NCI-H345 (cell line): ENCODE data around the gene TMEM178B.
"Not testable (repeated sequence)": the region's sequence is repeated elsewhere in the genome, so short reads cannot be mapped to it uniquely, and the experiment has no call there.

ENCODE experiments used
- DNase-seq: peaks from one replicate; lab custom pipeline; 2025; lab: John Stamatoyannopoulos, UW

The TMEM178B gene

GRCh38 chr7:141185369-141185967, 111.6 kb downstream of the TMEM178B start:
- no peak for DNase-seq

- DNase-seq, result no peak
Observed at GRCh38 chr7:141189231-141189630, 115.4 kb downstream of the TMEM178B start.

GRCh38 chr7:141190495-141190894, 116.6 kb downstream of the TMEM178B start:
- no peak for DNase-seq

GRCh38 chr7:141191277-141191676, 117.4 kb downstream of the TMEM178B start:
- DNase-seq, result no peak

GRCh38 chr7:141193066-141193465, 119.2 kb downstream of the TMEM178B start:
- DNase-seq, result no peak

GRCh38 chr7:141195722-141196121, 121.9 kb downstream of the TMEM178B start:
- DNase-seq, result not testable (repeated sequence)

- DNase-seq, result no peak
Observed at GRCh38 chr7:141198194-141198958, 124.5 kb downstream of the TMEM178B start.

- no peak for DNase-seq
Observed at GRCh38 chr7:141200191-141201108, 126.6 kb downstream of the TMEM178B start.

GRCh38 chr7:141201145-141201885, 127.5 kb downstream of the TMEM178B start:
- DNase-seq, result no peak

GRCh38 chr7:141202535-141202934, 128.7 kb downstream of the TMEM178B start:
- DNase-seq, result no peak

- DNase-seq, result no peak
Observed at GRCh38 chr7:141203177-141203576, 129.3 kb downstream of the TMEM178B start.

- DNase-seq, result no peak
Observed at GRCh38 chr7:141203586-141203985, 129.7 kb downstream of the TMEM178B start.

- no peak for DNase-seq
Observed at GRCh38 chr7:141207661-141208060, 133.8 kb downstream of the TMEM178B start.

- peak; percentile 25 for DNase-seq
Observed at GRCh38 chr7:141208539-141208938, 134.7 kb downstream of the TMEM178B start.

GRCh38 chr7:141209454-141209853, 135.6 kb downstream of the TMEM178B start:
- no peak for DNase-seq

- no peak for DNase-seq
Observed at GRCh38 chr7:141210862-141211261, 137.0 kb downstream of the TMEM178B start.

- DNase-seq, result no peak
Observed at GRCh38 chr7:141213226-141213625, 139.4 kb downstream of the TMEM178B start.

GRCh38 chr7:141217938-141218337, 144.1 kb downstream of the TMEM178B start:
- no peak for DNase-seq

GRCh38 chr7:141218941-141219340, 145.1 kb downstream of the TMEM178B start:
- DNase-seq, result no peak

- DNase-seq, result peak; percentile 34
Observed at GRCh38 chr7:141220263-141220880, 146.5 kb downstream of the TMEM178B start.

GRCh38 chr7:141221007-141221612, 147.2 kb downstream of the TMEM178B start:
- DNase-seq, result no peak
